SK-N-SH (cell line): Measurements from ENCODE around the gene XPR1. TPM values are rescaled to one million over a fixed set of nuclear protein-coding genes. Genes with fewer than 3 reads are reported as not detected.
"Not testable (repeated sequence)": the region's sequence is repeated elsewhere in the genome, so short reads cannot be mapped to it uniquely, and the experiment has no call there.

ENCODE experiments used
- CTCF ChIA-PET: fragments of 300-600, 350-600 bp; formaldehyde crosslinking; extraction: SDS; loops from one replicate; lab custom pipeline; 2021; lab: Yijun Ruan, JAX
- POLR2A ChIA-PET: fragments of 350-600 bp; sonication (Branson Sonifier 250); formaldehyde crosslinking; extraction: SDS; loops from one replicate; lab custom pipeline; 2020; ENCODE audit warnings: antibody characterized with exemption, inconsistent platforms; lab: Yijun Ruan, JAX
- DNase-seq: peaks from one replicate; pipeline ENCODE4 v3.0.0; 2012
- H2AFZ ChIP-seq: fragments of 200-600 bp; sonication (generic); 2 replicates; pipeline ENCODE4 v1.8.1; 2016; ENCODE audit warnings: antibody characterized with exemption, mild to moderate bottlenecking, low read depth
- H3F3A ChIP-seq: fragments of 200-600 bp; sonication (generic); replicated peaks from 2 replicates; pipeline ENCODE3; 2016; ENCODE audit warnings: antibody characterized with exemption, mild to moderate bottlenecking; ENCODE audit not compliant: insufficient read depth
- H3K27ac ChIP-seq, 2 experiments: fragments of 200-500 bp in 1 of 2; fragments of 200-600 bp in 1 of 2; sonication (Bioruptor generic) in 1 of 2; sonication (generic), shearing (Covaris generic) in 1 of 2; 2 replicates each; pipeline versions ENCODE4 v1.5.1 to v1.6.1; 2014 to 2016; ENCODE audit warnings: low read depth in 2 of 2, inconsistent platforms in 1 of 2, low read length in 1 of 2, mild to moderate bottlenecking in 1 of 2, mixed read lengths in 1 of 2
- H3K27me3 ChIP-seq: fragments of 200-600 bp; sonication (generic), shearing (Covaris generic); 2 replicates; pipeline ENCODE4 v1.6.1; 2016; ENCODE audit warnings: mixed run types; ENCODE audit not compliant: insufficient read depth
- H3K36me3 ChIP-seq, 2 experiments: fragments of 200-500 bp in 1 of 2; fragments of 200-600 bp in 1 of 2; sonication (Bioruptor generic) in 1 of 2; sonication (generic) in 1 of 2; replicated peaks in 1 of 2; 2 replicates each; pipeline versions ENCODE3 to v1.5.1; 2014 to 2016; ENCODE audit warnings: low read length in 1 of 2, mild to moderate bottlenecking in 1 of 2; ENCODE audit not compliant: insufficient read depth in 2 of 2, control insufficient read depth in 1 of 2
- H3K4me1 ChIP-seq, 2 experiments: fragments of 200-500 bp in 1 of 2; fragments of 200-600 bp in 1 of 2; sonication (Bioruptor generic) in 1 of 2; sonication (generic), shearing (Covaris generic) in 1 of 2; 2 replicates each; pipeline versions ENCODE4 v1.5.1 to v1.6.1; 2014 to 2016; ENCODE audit warnings: low read depth in 1 of 2, low read length in 1 of 2, mixed run types in 1 of 2; ENCODE audit not compliant: insufficient read depth in 2 of 2, control insufficient read depth in 1 of 2
- H3K4me2 ChIP-seq: fragments of 200-600 bp; sonication (generic), shearing (Covaris generic); 2 replicates; pipeline ENCODE4 v1.6.1; 2017; ENCODE audit warnings: mixed run types
- H3K4me3 ChIP-seq, 2 experiments: fragments of 200-500 bp in 1 of 2; fragments of 200-600 bp in 1 of 2; sonication (Bioruptor generic) in 1 of 2; sonication (generic), shearing (Covaris generic) in 1 of 2; 2 replicates each; pipeline versions ENCODE4 v1.5.1 to v1.8.1; 2014 to 2016; ENCODE audit warnings: low read depth in 2 of 2, inconsistent platforms in 1 of 2, low read length in 1 of 2, mild to moderate bottlenecking in 1 of 2, mixed read lengths in 1 of 2, moderate library complexity in 1 of 2
- H3K79me2 ChIP-seq: fragments of 200-600 bp; sonication (generic); 2 replicates; pipeline ENCODE4 v1.8.1; 2017; ENCODE audit warnings: mild to moderate bottlenecking; ENCODE audit not compliant: insufficient read depth
- H3K9ac ChIP-seq: fragments of 200-600 bp; sonication (generic); 2 replicates; pipeline ENCODE4 v1.6.1; 2017; ENCODE audit warnings: mixed run types
- H3K9me2 ChIP-seq: fragments of 200-600 bp; sonication (generic); 2 replicates; pipeline ENCODE4 v1.6.1; 2017; ENCODE audit warnings: mixed run types
- H3K9me3 ChIP-seq: fragments of 200-600 bp; sonication (generic); 2 replicates; pipeline ENCODE4 v1.6.1; 2017; ENCODE audit warnings: mixed run types, mild to moderate bottlenecking, moderate library complexity
- H4K20me1 ChIP-seq: fragments of 200-600 bp; sonication (generic); 2 replicates; pipeline ENCODE4 v1.6.1; 2017; ENCODE audit warnings: mild to moderate bottlenecking, mixed run types; ENCODE audit not compliant: insufficient read depth
- CHD2 ChIP-seq: fragments of 150-350 bp; IDR thresholded peaks from 2 replicates; pipeline ENCODE4 v1.6.1; 2018; ENCODE audit warnings: low read length; ENCODE audit not compliant: partially characterized antibody
- FOSL2 ChIP-seq: IDR thresholded peaks from 2 replicates; pipeline ENCODE4 v1.4.0; 2012; ENCODE audit warnings: low read depth, mild to moderate bottlenecking, moderate library complexity, borderline replicate concordance
- MEF2A ChIP-seq: IDR thresholded peaks from 2 replicates; pipeline ENCODE4 v1.4.0; 2012; ENCODE audit warnings: low read depth, borderline replicate concordance
- TCF12 ChIP-seq: IDR thresholded peaks from 2 replicates; pipeline ENCODE4 v1.4.0; 2012
- WGBS: methylation state at CpG from one replicate; pipeline ENCODE4 v1.1.6; 2017; ENCODE audit warnings: low lambda C conversion rate; 5-methylcytosine and 5-hydroxymethylcytosine counted together
- polyA plus RNA-seq, 3 experiments: library from polyadenylated mRNA; depleted of rRNA; stranded (reverse); fragments of >200 nt; gene quantifications; 2 replicates each; pipeline ENCODE4 v1.2.3, GENCODE V29; 2012
- TF ChIP-seq, protein P1 (sequence below): IDR thresholded peaks from 2 replicates; pipeline ENCODE4 v1.6.1; 2012; ENCODE audit warnings: mild to moderate bottlenecking, low read depth, low read length, moderate library complexity

The XPR1 gene
- polyA plus RNA-seq, 1 of the 3 experiments (the other 2 are of a cell fraction): 7.9 TPM

DNA sequence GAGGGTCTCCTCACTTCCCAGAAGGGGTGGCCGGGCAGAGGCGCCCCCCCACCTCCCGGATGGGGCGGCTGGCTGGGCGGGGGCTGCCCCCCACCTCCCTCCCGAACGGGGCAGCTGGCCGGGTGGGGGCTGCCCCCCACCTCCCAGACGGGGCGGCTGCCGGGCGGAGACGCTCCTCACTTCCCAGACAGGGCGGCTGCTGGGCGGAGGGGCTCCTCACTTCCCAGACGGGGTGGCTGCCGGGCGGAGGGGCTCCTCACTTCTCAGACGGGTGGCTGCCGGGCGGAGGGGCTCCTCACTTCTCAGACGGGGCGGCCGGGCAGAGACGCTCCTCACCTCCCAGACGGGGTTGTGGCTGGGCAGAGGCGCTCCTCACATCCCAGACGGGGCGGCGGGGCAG, 78.9 kb downstream of the XPR1 start:
- H3K27me3 ChIP-seq, CTCF ChIA-PET, H3K9me3 ChIP-seq, H3K4me3 ChIP-seq, H3F3A ChIP-seq, H3K27ac ChIP-seq, POLR2A ChIA-PET, H2AFZ ChIP-seq, H4K20me1 ChIP-seq, H3K9me2 ChIP-seq, DNase-seq, H3K9ac ChIP-seq, H3K36me3 ChIP-seq, H3K4me1 ChIP-seq, H3K4me2 ChIP-seq: not testable (repeated sequence)
- WGBS: 88% methylated on average over 25 of the region's 30 CpGs
- H3K79me2 ChIP-seq: peaks cover 17% of the 10 kb centered on the region

- POLR2A ChIA-PET, CTCF ChIA-PET, H3K27ac ChIP-seq: not testable (repeated sequence)
Measured at GRCh38 chr1:180711260-180711659, 79.4 kb downstream of the XPR1 start.

GRCh38 chr1:180720753-180721152, 88.9 kb downstream of the XPR1 start:
- no peaks in the 10 kb centered on the region for H4K20me1 ChIP-seq
- no peak overlapping the region for H3K9ac ChIP-seq
- H3K9me2 ChIP-seq: no peaks in the 10 kb centered on the region
- no peak overlapping the region for H3K27ac ChIP-seq
- H3K36me3 ChIP-seq: no peaks in the 10 kb centered on the region
- WGBS: 93% methylated on average over 4 of the region's 4 CpGs
- peaks cover 0 to 7% of the 10 kb centered on the region in 2 experiments; a peak in 2 of 4 replicates for H3K4me1 ChIP-seq
- TF ChIP-seq FOSL2: peak; percentile 17; the same call in 1 of the 2 replicates
- no peak for TF ChIP-seq CHD2
- no peaks in the 10 kb centered on the region for H3K9me3 ChIP-seq
- ChIA-PET CTCF (interaction anchor here (1.3 kb wide), 1 partner anchor 10 kb away, joined by 3 read pairs; no protein-coding TSS in a partner anchor), POLR2A (no interaction called here)
- H3F3A ChIP-seq: no peaks in the 10 kb centered on the region
- no peak for DNase-seq
- no peak overlapping the region for H2AFZ ChIP-seq
- no peak overlapping the region for H3K4me2 ChIP-seq
- no peak overlapping the region for H3K4me3 ChIP-seq
- H3K27me3 ChIP-seq: no peaks in the 10 kb centered on the region
- no peaks in the 10 kb centered on the region; the same call in 1 of the 2 replicates for H3K79me2 ChIP-seq

More at GRCh38 chr1:180711260-180711659, 79.4 kb downstream of the XPR1 start:
- WGBS: 93% methylated on average over 16 of the region's 19 CpGs
- not testable (repeated sequence) for H3K27me3 ChIP-seq, H2AFZ ChIP-seq, H3K9me3 ChIP-seq, H3K9ac ChIP-seq, H3K36me3 ChIP-seq, H3K4me1 ChIP-seq, H4K20me1 ChIP-seq, H3F3A ChIP-seq, H3K4me3 ChIP-seq, DNase-seq, H3K9me2 ChIP-seq, H3K4me2 ChIP-seq
- H3K79me2 ChIP-seq: peaks cover 12% of the 10 kb centered on the region

GRCh38 chr1:180722586-180722985, 90.8 kb downstream of the XPR1 start:
- Histone ChIP-seq H3K4me2 (no peak overlapping the region), H3F3A (no peaks in the 10 kb centered on the region), H3K27me3 (no peaks in the 10 kb centered on the region), H3K79me2 (no peaks in the 10 kb centered on the region; the same call in 1 of the 2 replicates), H3K27ac (no peak overlapping the region)
- no peak for DNase-seq
- CTCF ChIA-PET: interaction anchor here (1.2 kb wide), 1 partner anchor 13 kb away, joined by 7 read pairs; no protein-coding TSS in a partner anchor
- POLR2A ChIA-PET: no interaction called here
- TF ChIP-seq TCF12: no peak
- no peak for TF ChIP-seq MEF2A
- TF ChIP-seq FOSL2: no peak
- TF ChIP-seq, protein P1, sequence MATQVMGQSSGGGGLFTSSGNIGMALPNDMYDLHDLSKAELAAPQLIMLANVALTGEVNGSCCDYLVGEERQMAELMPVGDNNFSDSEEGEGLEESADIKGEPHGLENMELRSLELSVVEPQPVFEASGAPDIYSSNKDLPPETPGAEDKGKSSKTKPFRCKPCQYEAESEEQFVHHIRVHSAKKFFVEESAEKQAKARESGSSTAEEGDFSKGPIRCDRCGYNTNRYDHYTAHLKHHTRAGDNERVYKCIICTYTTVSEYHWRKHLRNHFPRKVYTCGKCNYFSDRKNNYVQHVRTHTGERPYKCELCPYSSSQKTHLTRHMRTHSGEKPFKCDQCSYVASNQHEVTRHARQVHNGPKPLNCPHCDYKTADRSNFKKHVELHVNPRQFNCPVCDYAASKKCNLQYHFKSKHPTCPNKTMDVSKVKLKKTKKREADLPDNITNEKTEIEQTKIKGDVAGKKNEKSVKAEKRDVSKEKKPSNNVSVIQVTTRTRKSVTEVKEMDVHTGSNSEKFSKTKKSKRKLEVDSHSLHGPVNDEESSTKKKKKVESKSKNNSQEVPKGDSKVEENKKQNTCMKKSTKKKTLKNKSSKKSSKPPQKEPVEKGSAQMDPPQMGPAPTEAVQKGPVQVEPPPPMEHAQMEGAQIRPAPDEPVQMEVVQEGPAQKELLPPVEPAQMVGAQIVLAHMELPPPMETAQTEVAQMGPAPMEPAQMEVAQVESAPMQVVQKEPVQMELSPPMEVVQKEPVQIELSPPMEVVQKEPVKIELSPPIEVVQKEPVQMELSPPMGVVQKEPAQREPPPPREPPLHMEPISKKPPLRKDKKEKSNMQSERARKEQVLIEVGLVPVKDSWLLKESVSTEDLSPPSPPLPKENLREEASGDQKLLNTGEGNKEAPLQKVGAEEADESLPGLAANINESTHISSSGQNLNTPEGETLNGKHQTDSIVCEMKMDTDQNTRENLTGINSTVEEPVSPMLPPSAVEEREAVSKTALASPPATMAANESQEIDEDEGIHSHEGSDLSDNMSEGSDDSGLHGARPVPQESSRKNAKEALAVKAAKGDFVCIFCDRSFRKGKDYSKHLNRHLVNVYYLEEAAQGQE: no peak
- TF ChIP-seq, all 33 proteins: peak for 0
- H2AFZ ChIP-seq: no peak overlapping the region
- peaks cover 0 to 7% of the 10 kb centered on the region in 2 experiments; a peak in 2 of 4 replicates for H3K4me1 ChIP-seq
- H3K36me3 ChIP-seq: no peaks in the 10 kb centered on the region
- H3K9ac ChIP-seq: no peak overlapping the region
- no peaks in the 10 kb centered on the region for H3K9me2 ChIP-seq
- H4K20me1 ChIP-seq: no peaks in the 10 kb centered on the region
- H3K4me3 ChIP-seq: no peak overlapping the region
- no peaks in the 10 kb centered on the region for H3K9me3 ChIP-seq
- WGBS: 98% methylated on average over 1 of the region's 1 CpG
